HFFc6 (cell line): Measurements from ENCODE around the gene CD4. TPM values are rescaled to one million over a fixed set of nuclear protein-coding genes. Genes with fewer than 3 reads are reported as not detected.

Experiments
- DNase-seq: peaks from one replicate; pipeline ENCODE4 v3.0.0-alpha.2; 2018
- H3K27ac Mint-ChIP-seq: 2 replicates; pipeline ENCODE4 v1.8.0; 2020; ENCODE audit warnings: mild to moderate bottlenecking, mixed read lengths
- H3K27me3 Mint-ChIP-seq: 2 replicates; pipeline ENCODE4 v1.8.0; 2021; ENCODE audit warnings: mild to moderate bottlenecking, moderate library complexity, mixed read lengths; ENCODE audit not compliant: insufficient read depth
- H3K36me3 Mint-ChIP-seq: 2 replicates; pipeline ENCODE4 v1.8.0; 2021; ENCODE audit warnings: low read depth, mixed read lengths
- H3K4me1 Mint-ChIP-seq: 2 replicates; pipeline ENCODE4 v1.8.0; 2020; ENCODE audit warnings: low read depth, mixed read lengths
- H3K4me3 Mint-ChIP-seq: 2 replicates; pipeline ENCODE4 v1.8.0; 2020; ENCODE audit warnings: mild to moderate bottlenecking, moderate library complexity, mixed read lengths
- H3K9me3 Mint-ChIP-seq: 2 replicates; pipeline ENCODE4 v1.8.0; 2020; ENCODE audit warnings: mild to moderate bottlenecking, mixed read lengths
- CTCF ChIP-seq: fragments of 200-600 bp; sonication (generic); IDR thresholded peaks from 2 replicates; pipeline ENCODE4 v1.5.0; 2021; ENCODE audit warnings: antibody characterized with exemption, mild to moderate bottlenecking
- total RNA-seq, 6 experiments: library from RNA; stranded (reverse); fragmentation: NEBNext Ultra II Directional; extraction: Animal tissue kit (Norgen Biotek cat#: 25700); gene quantifications; 2 replicates in 1 of 6; 3 replicates in 5 of 6; pipeline ENCODE4 v1.2.3, GENCODE V29; 2021

Gene CD4
- total RNA-seq, 6 experiments from 2014 or later: 0.11 to 0.25 (median 0.11) TPM; not detected in 3

GRCh38 chr12:6834254-6834653 is 44.9 kb downstream of the CD4 start:
- Mint-ChIP-seq H3K4me1 (peaks cover 26% of the 10 kb centered on the region), H3K9me3 (no peaks in the 10 kb centered on the region), H3K27me3 (no peaks in the 10 kb centered on the region; the same call in 1 of the 2 replicates), H3K4me3 (no peak overlapping the region), H3K27ac (no peak overlapping the region), H3K36me3 (peaks cover 23% of the 10 kb centered on the region; the same call in 1 of the 2 replicates)
- TF ChIP-seq CTCF: no peak
- no peak for DNase-seq

GRCh38 chr12:6834873-6835272 is 45.5 kb downstream of the CD4 start:
- no peaks in the 10 kb centered on the region for H3K9me3 Mint-ChIP-seq
- no peak overlapping the region for H3K4me3 Mint-ChIP-seq
- no peak for TF ChIP-seq CTCF
- peaks cover 23% of the 10 kb centered on the region; the same call in 1 of the 2 replicates for H3K36me3 Mint-ChIP-seq
- no peaks in the 10 kb centered on the region; the same call in 1 of the 2 replicates for H3K27me3 Mint-ChIP-seq
- H3K4me1 Mint-ChIP-seq: peaks cover 23% of the 10 kb centered on the region
- DNase-seq: no peak
- H3K27ac Mint-ChIP-seq: no peak overlapping the region

GRCh38 chr12:6836851-6837250 is 47.5 kb downstream of the CD4 start:
- peaks cover 3% of the 10 kb centered on the region; the same call in 1 of the 2 replicates for H3K27me3 Mint-ChIP-seq
- H3K27ac Mint-ChIP-seq: no peak overlapping the region
- H3K9me3 Mint-ChIP-seq: no peaks in the 10 kb centered on the region
- no peak overlapping the region for H3K4me3 Mint-ChIP-seq
- no peak for TF ChIP-seq CTCF
- H3K4me1 Mint-ChIP-seq: peaks cover 8% of the 10 kb centered on the region
- H3K36me3 Mint-ChIP-seq: peaks cover 23% of the 10 kb centered on the region; the same call in 1 of the 2 replicates
- no peak for DNase-seq

GRCh38 chr12:6837370-6838060 is 48.2 kb downstream of the CD4 start:
- H3K27ac Mint-ChIP-seq: no peak overlapping the region
- no peak overlapping the region for H3K4me3 Mint-ChIP-seq
- H3K27me3 Mint-ChIP-seq: 0 out of 2 replicates have a peak, but pooled peaks cover 3% of the 10 kb centered on the region
- H3K9me3 Mint-ChIP-seq: no peaks in the 10 kb centered on the region
- H3K36me3 Mint-ChIP-seq: peaks cover 23% of the 10 kb centered on the region; the same call in 1 of the 2 replicates
- DNase-seq: no peak
- no peak for TF ChIP-seq CTCF
- peaks cover 8% of the 10 kb centered on the region for H3K4me1 Mint-ChIP-seq

GRCh38 chr12:6838854-6839253 is 49.5 kb downstream of the CD4 start:
- Mint-ChIP-seq H3K36me3 (peaks cover 20% of the 10 kb centered on the region; the same call in 1 of the 2 replicates), H3K27me3 (0 out of 2 replicates have a peak, but pooled peaks cover 3% of the 10 kb centered on the region), H3K4me3 (no peak overlapping the region), H3K9me3 (no peaks in the 10 kb centered on the region), H3K27ac (no peak overlapping the region), H3K4me1 (no peaks in the 10 kb centered on the region)
- no peak for TF ChIP-seq CTCF
- DNase-seq: no peak
